ENCODE results near the gene MSL2. TPM values are rescaled to one million over a fixed set of nuclear protein-coding genes. Genes with fewer than 3 reads are reported as not detected.
"Not testable (repeated sequence)": the region's sequence is repeated elsewhere in the genome, so short reads cannot be mapped to it uniquely, and the experiment has no call there.

Gene MSL2
- total RNA-seq, 2 experiments from 2014 or later: 62.1 to 69.2 TPM

DNA sequence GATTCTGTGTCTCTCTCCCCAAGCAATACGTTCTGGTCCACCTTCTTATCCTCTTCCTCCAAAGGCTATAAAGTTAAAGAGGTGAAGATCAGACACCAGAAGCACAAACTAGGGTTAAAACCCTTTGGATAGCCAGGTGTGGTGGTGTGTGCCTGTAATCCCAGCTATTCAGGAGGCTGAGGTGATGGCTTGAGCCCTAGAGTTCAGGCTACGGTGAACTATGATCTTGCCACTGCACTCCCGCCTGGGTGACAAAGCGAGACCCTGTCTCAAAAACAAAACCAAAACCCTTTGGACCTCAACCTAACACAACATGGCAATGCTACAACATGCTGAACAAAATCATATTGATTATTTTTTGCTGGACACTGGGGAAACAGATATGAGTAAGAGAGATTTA, 43.2 kb downstream of the MSL2 start:
- H3K36me3 Mint-ChIP-seq (ENCODE audit: low read depth): peaks cover 44% of the 10 kb centered on the region
- H3K27me3 Mint-ChIP-seq: no peaks in the 10 kb centered on the region
- peaks cover 52% of the 10 kb centered on the region for H3K4me1 Mint-ChIP-seq
- no peak overlapping the region for H3K4me3 Mint-ChIP-seq
- CTCF ChIA-PET: no interaction called here
- no peak for DNase-seq
- H3K27ac Mint-ChIP-seq: no peak overlapping the region
- POLR2A ChIA-PET: no interaction called here
- no peaks in the 10 kb centered on the region for H3K9me3 Mint-ChIP-seq

DNA sequence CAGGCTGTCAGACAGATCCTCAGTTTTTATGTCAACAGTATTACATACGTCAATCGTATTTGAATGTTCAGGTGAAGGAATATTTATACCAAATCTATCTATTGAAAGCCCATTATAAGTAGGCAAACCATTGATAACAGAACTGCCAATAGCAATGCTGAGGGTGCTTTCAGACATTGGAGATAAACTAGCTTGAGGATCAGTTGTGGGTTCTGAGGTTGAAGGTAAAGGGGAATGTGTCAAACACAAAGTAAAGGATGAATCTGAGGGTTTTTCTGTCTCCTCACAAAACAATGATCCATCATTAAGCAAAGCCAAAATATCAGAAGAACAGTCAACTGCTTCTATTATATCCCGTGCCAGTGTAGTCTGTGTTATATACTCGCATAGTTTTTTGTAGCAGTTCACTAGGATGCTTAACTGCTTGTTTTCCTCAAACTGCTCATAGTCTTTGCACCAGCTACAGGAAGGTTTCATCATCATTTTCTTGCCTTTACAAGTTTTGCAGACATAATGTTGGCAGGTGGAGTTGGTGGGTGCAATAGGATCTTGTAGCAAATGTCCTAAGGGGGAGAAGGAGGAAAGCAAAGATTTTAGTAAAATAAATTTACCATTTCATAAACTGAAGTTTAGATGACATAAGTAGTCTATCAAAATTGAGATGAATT, 43.8 kb downstream of the MSL2 start:
- no peak overlapping the region for H3K27ac Mint-ChIP-seq
- H3K27me3 Mint-ChIP-seq: no peaks in the 10 kb centered on the region
- no peak for DNase-seq
- no peaks in the 10 kb centered on the region for H3K9me3 Mint-ChIP-seq
- ChIA-PET POLR2A (no interaction called here), CTCF (no interaction called here)
- H3K4me1 Mint-ChIP-seq: peaks cover 48% of the 10 kb centered on the region
- H3K4me3 Mint-ChIP-seq: no peak overlapping the region
- H3K36me3 Mint-ChIP-seq (ENCODE audit: low read depth): peaks cover 42% of the 10 kb centered on the region

GRCh38 chr3:136151219-136151618, 44.9 kb downstream of the MSL2 start:
- peaks cover 47% of the 10 kb centered on the region for H3K4me1 Mint-ChIP-seq
- H3K27me3 Mint-ChIP-seq: no peaks in the 10 kb centered on the region
- peaks cover 46% of the 10 kb centered on the region for H3K36me3 Mint-ChIP-seq (ENCODE audit: low read depth)
- H3K9me3 Mint-ChIP-seq: no peaks in the 10 kb centered on the region
- H3K27ac Mint-ChIP-seq: no peak overlapping the region
- DNase-seq: no peak
- POLR2A ChIA-PET: no interaction called here
- CTCF ChIA-PET: interaction anchor here (1.5 kb wide), 1 partner anchor 601 kb away, joined by 3 read pairs; the partner anchor contains the start of gene STAG1
- H3K4me3 Mint-ChIP-seq: no peak overlapping the region

GRCh38 chr3:136149667-136150066, 46.5 kb downstream of the MSL2 start:
- Mint-ChIP-seq H3K4me1 (peaks cover 41% of the 10 kb centered on the region), H3K27me3 (no peaks in the 10 kb centered on the region), H3K27ac (peak overlapping the region; percentile 66), H3K36me3 (ENCODE audit: low read depth) (peaks cover 46% of the 10 kb centered on the region), H3K4me3 (no peak overlapping the region), H3K9me3 (no peaks in the 10 kb centered on the region)
- DNase-seq: no peak
- ChIA-PET CTCF (interaction anchor here (1.5 kb wide), 1 partner anchor 603 kb away, joined by 3 read pairs; the partner anchor contains the start of gene STAG1), POLR2A (no interaction called here)

DNA sequence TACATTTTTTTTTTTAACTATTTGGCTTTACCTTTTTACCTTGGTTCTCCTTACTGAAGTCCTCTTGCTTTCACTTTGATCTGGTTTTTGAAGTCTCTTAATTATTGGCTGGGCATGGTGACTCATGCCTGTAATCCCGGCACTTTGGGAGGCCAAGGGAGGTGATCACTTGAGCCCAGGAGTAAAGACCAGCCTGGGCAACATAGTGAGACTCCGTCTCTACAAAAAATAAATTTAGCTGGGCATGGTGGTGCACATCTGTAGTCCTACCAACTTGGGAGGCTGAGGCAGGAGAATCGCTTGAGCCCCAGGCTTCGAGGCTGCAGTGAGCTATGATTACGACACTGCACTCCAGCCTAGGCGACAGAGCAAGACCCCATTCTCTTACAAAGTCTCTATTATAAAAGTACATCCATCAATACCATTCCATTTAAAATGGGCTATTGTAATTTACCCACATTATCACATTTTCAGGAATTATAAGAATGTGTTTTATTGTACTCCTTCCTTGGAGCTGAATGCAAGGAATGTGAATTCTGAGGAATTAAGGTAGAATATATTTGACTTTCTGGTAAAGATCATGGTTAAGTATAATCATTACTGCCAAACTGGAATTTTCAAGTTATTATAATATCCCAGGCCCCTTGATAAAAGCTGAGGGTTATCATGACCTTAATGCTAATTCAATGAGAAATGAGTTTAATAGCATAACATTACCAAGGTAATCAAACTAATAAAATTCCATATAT, 49.0 kb downstream of the MSL2 start:
- no peak overlapping the region for H3K4me3 Mint-ChIP-seq
- H3K27ac Mint-ChIP-seq: no peak overlapping the region
- no peaks in the 10 kb centered on the region for H3K27me3 Mint-ChIP-seq
- peaks cover 38% of the 10 kb centered on the region for H3K36me3 Mint-ChIP-seq (ENCODE audit: low read depth)
- CTCF ChIA-PET: no interaction called here
- H3K9me3 Mint-ChIP-seq: no peaks in the 10 kb centered on the region
- peaks cover 27% of the 10 kb centered on the region for H3K4me1 Mint-ChIP-seq
- POLR2A ChIA-PET: interaction anchor here (0.5 to 0.7 kb wide), 2 partner anchors 186 to 1585 kb away, joined by 4 to 5 read pairs; no protein-coding TSS in a partner anchor
- DNase-seq: no peak

DNA sequence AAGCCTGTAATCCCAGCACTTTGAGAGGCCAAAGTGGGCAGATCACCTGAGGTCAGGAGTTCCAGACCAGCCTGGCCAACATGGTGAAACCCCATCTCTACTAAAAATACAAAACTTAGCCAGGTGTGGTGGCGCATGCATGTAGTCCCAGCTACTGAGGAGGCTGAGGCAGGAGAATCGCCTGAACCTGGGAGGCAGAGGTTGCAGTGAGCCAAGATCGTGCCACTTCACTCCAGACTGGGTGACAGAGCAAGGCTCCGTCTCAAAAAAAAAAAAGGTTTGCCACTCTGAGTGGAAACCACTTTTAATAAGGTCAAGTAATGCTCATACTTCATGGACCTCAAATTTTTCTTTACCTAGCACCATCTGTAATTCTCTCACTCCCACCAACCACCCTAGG, 51.7 kb downstream of the MSL2 start:
- H3K4me1 Mint-ChIP-seq, DNase-seq, H3K27ac Mint-ChIP-seq, POLR2A ChIA-PET, H3K27me3 Mint-ChIP-seq, H3K9me3 Mint-ChIP-seq, H3K4me3 Mint-ChIP-seq: not testable (repeated sequence)
- CTCF ChIA-PET: interaction anchor here (1.0 kb wide), 1 partner anchor 79 kb away, joined by 4 read pairs; no protein-coding TSS in a partner anchor
- H3K36me3 Mint-ChIP-seq (ENCODE audit: low read depth): peaks cover 17% of the 10 kb centered on the region

DNA sequence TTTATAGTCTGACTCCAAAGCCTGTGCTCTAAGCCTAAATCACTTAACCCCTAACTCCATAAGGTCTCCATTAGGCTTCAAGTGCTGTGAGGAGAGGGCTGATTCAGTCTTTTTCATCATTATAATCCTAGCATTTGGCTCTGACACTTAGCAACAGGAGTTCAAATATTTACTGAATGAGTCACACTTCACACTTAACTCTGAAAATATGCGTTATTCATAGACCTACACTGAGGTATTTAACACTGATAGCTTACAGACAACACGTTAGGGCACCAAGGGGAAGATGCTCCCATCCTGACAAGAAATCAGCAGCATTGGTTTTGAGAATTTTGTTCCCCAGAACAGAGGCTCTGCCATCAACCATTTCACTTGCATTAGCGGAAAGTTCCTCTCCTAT, 53.5 kb downstream of the MSL2 start:
- Mint-ChIP-seq H3K27ac (no peak overlapping the region), H3K27me3 (no peaks in the 10 kb centered on the region), H3K36me3 (ENCODE audit: low read depth) (peaks cover 8% of the 10 kb centered on the region), H3K4me3 (no peak overlapping the region), H3K4me1 (peaks cover 7% of the 10 kb centered on the region), H3K9me3 (no peaks in the 10 kb centered on the region)
- CTCF ChIA-PET: no interaction called here
- DNase-seq: no peak
- POLR2A ChIA-PET: no interaction called here

- ChIA-PET POLR2A (no interaction called here), CTCF (no interaction called here)
- Mint-ChIP-seq H3K9me3 (no peaks in the 10 kb centered on the region), H3K36me3 (ENCODE audit: low read depth) (peaks cover 6% of the 10 kb centered on the region), H3K27me3 (no peaks in the 10 kb centered on the region), H3K4me1 (peaks cover 7% of the 10 kb centered on the region), H3K27ac (no peak overlapping the region), H3K4me3 (no peak overlapping the region)
- DNase-seq: no peak
These were observed 54.2 kb downstream of the MSL2 start for GRCh38 chr3:136141891-136142290.

DNA sequence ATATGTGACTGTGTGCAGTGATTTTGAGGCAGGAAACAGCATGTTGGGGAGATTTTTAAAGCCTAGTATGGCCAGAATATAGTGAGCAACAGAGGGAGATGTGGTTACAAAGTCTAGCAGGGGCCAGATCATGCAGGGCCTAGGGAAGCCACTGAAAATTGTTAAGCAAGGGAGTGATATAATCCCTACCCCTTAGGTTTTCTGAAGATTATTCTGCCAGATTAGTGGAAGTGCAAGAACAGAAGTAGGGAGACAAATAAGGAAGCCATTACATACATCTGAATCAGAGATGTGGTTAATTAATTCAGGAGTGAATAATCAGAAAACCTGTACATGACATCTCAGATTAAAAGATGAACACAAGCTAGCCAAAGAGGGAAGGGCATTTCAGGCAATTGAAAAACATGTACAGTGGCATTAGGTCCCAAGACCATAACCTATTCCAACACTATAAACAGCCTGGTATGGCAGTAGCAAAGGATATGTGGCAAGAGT, 54.8 kb downstream of the MSL2 start:
- H3K4me1 Mint-ChIP-seq: peaks cover 7% of the 10 kb centered on the region
- ChIA-PET POLR2A (no interaction called here), CTCF (no interaction called here)
- no peak overlapping the region for H3K4me3 Mint-ChIP-seq
- H3K27ac Mint-ChIP-seq: no peak overlapping the region
- no peak for DNase-seq
- H3K27me3 Mint-ChIP-seq: no peaks in the 10 kb centered on the region
- H3K36me3 Mint-ChIP-seq (ENCODE audit: low read depth): peaks cover 5% of the 10 kb centered on the region
- H3K9me3 Mint-ChIP-seq: no peaks in the 10 kb centered on the region

DNA sequence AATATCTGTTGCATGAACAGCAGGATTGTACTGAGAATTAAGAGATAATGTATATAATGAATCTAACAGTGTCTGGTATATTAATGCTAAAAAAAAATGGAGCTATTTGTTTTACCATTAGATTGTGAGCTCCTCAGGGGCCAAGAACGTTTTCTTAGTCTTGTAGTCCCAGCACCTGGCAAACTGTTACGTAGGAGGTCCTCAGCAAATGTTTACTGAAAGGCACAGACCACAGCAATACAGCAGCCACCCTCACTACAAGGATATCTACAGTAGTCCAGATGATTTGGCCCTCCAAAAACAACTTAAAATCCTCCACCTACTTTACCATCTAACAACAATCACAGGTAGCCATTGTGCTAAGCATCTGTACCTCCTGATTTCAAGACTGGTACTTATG, 59.7 kb downstream of the MSL2 start:
- H3K36me3 Mint-ChIP-seq (ENCODE audit: low read depth): no peaks in the 10 kb centered on the region
- H3K27me3 Mint-ChIP-seq: no peaks in the 10 kb centered on the region
- H3K27ac Mint-ChIP-seq: no peak overlapping the region
- no peaks in the 10 kb centered on the region for H3K9me3 Mint-ChIP-seq
- H3K4me1 Mint-ChIP-seq: peaks cover 11% of the 10 kb centered on the region
- POLR2A ChIA-PET: no interaction called here
- H3K4me3 Mint-ChIP-seq: no peak overlapping the region
- CTCF ChIA-PET: interaction anchor here (1.0 kb wide), 1 partner anchor 12 kb away, joined by 3 read pairs; no protein-coding TSS in a partner anchor
- DNase-seq: no peak

DNA sequence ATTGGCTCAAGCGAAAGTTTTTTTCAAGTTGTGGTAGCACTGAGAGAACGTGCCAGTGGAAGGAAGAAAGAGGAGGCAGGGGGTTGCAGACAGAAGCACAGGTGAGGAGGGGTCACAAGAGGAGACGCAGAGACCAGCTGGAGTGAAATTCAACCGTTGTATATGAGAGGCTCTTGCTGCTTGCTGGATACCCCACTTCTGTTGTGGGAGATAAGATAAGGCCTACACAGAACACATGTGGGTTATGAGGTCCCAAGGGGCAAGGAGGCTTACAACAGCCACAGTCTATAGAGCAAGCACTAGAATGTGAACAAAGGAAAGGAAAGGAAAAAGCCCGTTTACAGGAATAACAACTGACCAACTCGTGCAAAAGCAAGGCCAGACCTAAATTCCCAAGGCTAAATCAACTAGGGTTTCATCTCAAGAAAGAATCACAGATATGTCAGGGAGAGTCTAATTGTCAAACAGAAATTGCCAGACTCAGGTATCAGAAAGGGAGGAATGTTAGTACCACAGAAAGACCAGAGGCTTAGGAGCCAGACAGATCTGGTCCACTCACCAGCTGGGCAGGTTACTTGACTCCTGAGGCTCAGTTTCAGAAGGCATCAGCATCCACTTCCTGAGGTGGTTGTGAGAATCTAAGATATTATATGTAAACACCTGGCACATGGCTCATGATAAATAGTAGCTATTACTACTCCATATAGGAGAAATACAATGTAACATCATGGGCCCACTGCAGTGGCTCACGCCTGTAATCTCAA, 60.9 kb downstream of the MSL2 start:
- CTCF ChIA-PET: interaction anchor here (1.0 kb wide), 1 partner anchor 13 kb away, joined by 3 read pairs; no protein-coding TSS in a partner anchor
- H3K27ac Mint-ChIP-seq: no peak overlapping the region
- no peaks in the 10 kb centered on the region for H3K36me3 Mint-ChIP-seq (ENCODE audit: low read depth)
- POLR2A ChIA-PET: no interaction called here
- peaks cover 11% of the 10 kb centered on the region for H3K4me1 Mint-ChIP-seq
- H3K27me3 Mint-ChIP-seq: no peaks in the 10 kb centered on the region
- H3K9me3 Mint-ChIP-seq: peaks cover 1% of the 10 kb centered on the region
- no peak overlapping the region for H3K4me3 Mint-ChIP-seq
- no peak for DNase-seq

- peaks cover 3% of the 10 kb centered on the region for H3K9me3 Mint-ChIP-seq
- H3K27ac Mint-ChIP-seq: no peak overlapping the region
- H3K27me3 Mint-ChIP-seq: no peaks in the 10 kb centered on the region
- peaks cover 10% of the 10 kb centered on the region for H3K4me1 Mint-ChIP-seq
- ChIA-PET CTCF (interaction anchor here (0.6 kb wide), 2 partner anchors 11 to 1986 kb away, joined by 3 read pairs; no protein-coding TSS in a partner anchor), POLR2A (no interaction called here)
- H3K36me3 Mint-ChIP-seq (ENCODE audit: low read depth): no peaks in the 10 kb centered on the region
- no peak for DNase-seq
- no peak overlapping the region for H3K4me3 Mint-ChIP-seq
These were observed 62.0 kb downstream of the MSL2 start for GRCh38 chr3:136134091-136134490.

GRCh38 chr3:136131647-136132046, 64.5 kb downstream of the MSL2 start:
- H3K4me3 Mint-ChIP-seq; H3K27me3 Mint-ChIP-seq; H3K4me1 Mint-ChIP-seq; H3K36me3 Mint-ChIP-seq (ENCODE audit: low read depth); H3K27ac Mint-ChIP-seq; DNase-seq; POLR2A ChIA-PET; CTCF ChIA-PET: not testable (repeated sequence)
- H3K9me3 Mint-ChIP-seq: peaks cover 13% of the 10 kb centered on the region

Measured in activated CD4-positive, alpha-beta T cell treated with anti-CD3 and anti-CD28 coated beads, Interleukin-2, amount 10 ng/mL, durations not matched to agents 7 days and 5 days (primary cell).